Panc1 (cell line): ENCODE results near the gene LMCD1. TPM values are rescaled to one million over a fixed set of nuclear protein-coding genes. Genes with fewer than 3 reads are reported as not detected.

Source experiments
- ATAC-seq: fragments of 200-7000 bp; cut with Tn5 transposase; 2 replicates; pipeline ENCODE4 v1.9.1; 2020; ENCODE audit warnings: mild to moderate bottlenecking, moderate library complexity
- BruUV-seq: library from RNA; stranded (reverse); fragments of 400-500 nt; replicated peaks from 2 replicates; lab custom pipeline; 2021; lab: Mats Ljungman, UMichigan
- CTCF ChIA-PET: fragments of 300-600 bp; sonication (Branson Sonifier 250); formaldehyde crosslinking; loops from one replicate; lab custom pipeline; 2022; ENCODE audit warnings: antibody characterized with exemption; lab: Charles Lee
- POLR2A ChIA-PET: fragments of 300-600 bp; sonication (Branson Sonifier 250); formaldehyde crosslinking; loops from one replicate; lab custom pipeline; 2022; ENCODE audit warnings: antibody characterized with exemption; lab: Charles Lee
- DNase-seq: peaks from one replicate; pipeline ENCODE4 v3.0.0-alpha.2; 2010; ENCODE audit warnings: low read depth, low spot score
- H3K27ac ChIP-seq: 2 replicates; pipeline ENCODE4 v1.5.1; 2011; ENCODE audit warnings: mild to moderate bottlenecking, low read length, inconsistent platforms
- H3K27me3 ChIP-seq: fragments of 200-500 bp; sonication (Bioruptor generic); 2 replicates; pipeline ENCODE4 v1.6.0; 2014; ENCODE audit warnings: low read length, inconsistent platforms; ENCODE audit not compliant: control insufficient read depth, insufficient read depth
- H3K36me3 ChIP-seq: fragments of 200-500 bp; sonication (Bioruptor generic); 2 replicates; pipeline ENCODE4 v1.5.1; 2014; ENCODE audit warnings: inconsistent platforms, mild to moderate bottlenecking, low read length, moderate library complexity; ENCODE audit not compliant: control insufficient read depth, insufficient read depth
- H3K4me1 ChIP-seq: 2 replicates; pipeline ENCODE4 v1.5.1; 2011; ENCODE audit warnings: inconsistent platforms, mild to moderate bottlenecking, low read length, moderate library complexity; ENCODE audit not compliant: control insufficient read depth, insufficient read depth
- H3K4me3 ChIP-seq, 2 experiments: 2 replicates each; pipeline ENCODE4 v1.5.1; 2011 to 2012; ENCODE audit warnings: low read depth in 2 of 2, low read length in 2 of 2, mild to moderate bottlenecking in 2 of 2, inconsistent platforms in 1 of 2, moderate library complexity in 1 of 2
- H3K9me3 ChIP-seq: fragments of 200-500 bp; sonication (Bioruptor generic); 2 replicates; pipeline ENCODE4 v1.5.1; 2014; ENCODE audit warnings: low read depth, mild to moderate bottlenecking, inconsistent platforms, low read length, moderate library complexity; ENCODE audit not compliant: control insufficient read depth, insufficient read depth
- POLR2AphosphoS5 ChIP-seq: IDR thresholded peaks from 2 replicates; pipeline ENCODE4 v1.6.1; 2012; ENCODE audit warnings: mild to moderate bottlenecking, low read depth, low read length, moderate library complexity
- SIN3A ChIP-seq: IDR thresholded peaks from 2 replicates; pipeline ENCODE4 v1.6.1; 2012; ENCODE audit warnings: low read depth, mild to moderate bottlenecking, low read length, moderate library complexity, borderline replicate concordance; ENCODE audit not compliant: insufficient read depth
- TCF7L2 ChIP-seq: IDR thresholded peaks from 2 replicates; pipeline ENCODE4 v1.6.1; 2011; ENCODE audit warnings: mild to moderate bottlenecking, low read depth, low read length, inconsistent platforms
- in situ Hi-C: cut with HindIII; loops from 2 replicates; pipeline ENCODE4 v1.10.0; 2016; ENCODE audit warnings: low sequenced_read_pairs, low pct_unique_long_range_greater_than_20kb
- intact Hi-C: fragments of 100-400 bp; cut with micrococcal nuclease; formaldehyde crosslinking; loops from one replicate; pipeline ENCODE4 v1.10.0; 2022; ENCODE audit not compliant: unreplicated experiment
- total RNA-seq: library from RNA; stranded (reverse); gene quantifications from one replicate; pipeline ENCODE4 v1.2.1, GENCODE V29; 2021; ENCODE audit not compliant: unreplicated experiment
- TF ChIP-seq, protein P1 (sequence below): fragments of 450-650 bp; IDR thresholded peaks from 2 replicates; pipeline ENCODE4 v1.5.1; 2017; ENCODE audit warnings: mild to moderate bottlenecking
- TF ChIP-seq, protein P2 (sequence below), 2 experiments: IDR thresholded peaks; 2 replicates each; pipeline ENCODE4 v1.6.1; 2011 to 2012; ENCODE audit warnings: low read depth in 2 of 2, control low read depth in 1 of 2, low read length in 1 of 2, mild to moderate bottlenecking in 1 of 2, moderate library complexity in 1 of 2; ENCODE audit not compliant: insufficient read depth in 1 of 2

Gene LMCD1
- total RNA-seq, 1 experiment from 2014 or later = 24.8 TPM

DNA sequence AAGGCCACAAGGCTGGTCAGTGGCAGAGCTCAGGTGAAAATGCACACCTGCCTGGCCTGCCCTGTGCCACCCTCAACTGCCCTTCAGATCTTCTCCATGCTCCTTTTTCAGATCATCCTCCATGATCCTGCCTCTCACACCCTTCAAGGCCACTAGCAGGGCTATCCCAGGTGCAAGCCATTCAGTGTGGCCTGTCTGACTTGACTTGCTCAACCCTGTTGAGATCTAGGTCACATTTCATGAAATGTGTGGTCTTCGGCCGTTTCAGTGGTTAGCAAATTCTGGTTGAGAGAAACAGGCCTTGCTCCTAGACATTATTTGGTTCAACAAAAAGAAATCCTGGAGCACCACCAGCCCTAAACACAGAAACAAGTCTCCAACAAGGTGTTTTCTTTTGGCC is 26.6 kb upstream of the LMCD1 start:
- ATAC-seq (no peak), DNase-seq (no peak)
- POLR2A ChIA-PET = no interaction called here
- no TSS peak for BruUV-seq
- Histone ChIP-seq H3K27me3 (no peaks in the 10 kb centered on the region), H3K9me3 (no peaks in the 10 kb centered on the region), H3K4me1 (no peaks in the 10 kb centered on the region), H3K36me3 (no peaks in the 10 kb centered on the region), H3K4me3 (no peak overlapping the region), H3K27ac (no peak overlapping the region)
- TF ChIP-seq TCF7L2 (no peak), POLR2AphosphoS5 (no peak), SIN3A (no peak)
- TF ChIP-seq, protein P1, sequence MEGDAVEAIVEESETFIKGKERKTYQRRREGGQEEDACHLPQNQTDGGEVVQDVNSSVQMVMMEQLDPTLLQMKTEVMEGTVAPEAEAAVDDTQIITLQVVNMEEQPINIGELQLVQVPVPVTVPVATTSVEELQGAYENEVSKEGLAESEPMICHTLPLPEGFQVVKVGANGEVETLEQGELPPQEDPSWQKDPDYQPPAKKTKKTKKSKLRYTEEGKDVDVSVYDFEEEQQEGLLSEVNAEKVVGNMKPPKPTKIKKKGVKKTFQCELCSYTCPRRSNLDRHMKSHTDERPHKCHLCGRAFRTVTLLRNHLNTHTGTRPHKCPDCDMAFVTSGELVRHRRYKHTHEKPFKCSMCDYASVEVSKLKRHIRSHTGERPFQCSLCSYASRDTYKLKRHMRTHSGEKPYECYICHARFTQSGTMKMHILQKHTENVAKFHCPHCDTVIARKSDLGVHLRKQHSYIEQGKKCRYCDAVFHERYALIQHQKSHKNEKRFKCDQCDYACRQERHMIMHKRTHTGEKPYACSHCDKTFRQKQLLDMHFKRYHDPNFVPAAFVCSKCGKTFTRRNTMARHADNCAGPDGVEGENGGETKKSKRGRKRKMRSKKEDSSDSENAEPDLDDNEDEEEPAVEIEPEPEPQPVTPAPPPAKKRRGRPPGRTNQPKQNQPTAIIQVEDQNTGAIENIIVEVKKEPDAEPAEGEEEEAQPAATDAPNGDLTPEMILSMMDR = no peak
- TF ChIP-seq, protein P2, sequence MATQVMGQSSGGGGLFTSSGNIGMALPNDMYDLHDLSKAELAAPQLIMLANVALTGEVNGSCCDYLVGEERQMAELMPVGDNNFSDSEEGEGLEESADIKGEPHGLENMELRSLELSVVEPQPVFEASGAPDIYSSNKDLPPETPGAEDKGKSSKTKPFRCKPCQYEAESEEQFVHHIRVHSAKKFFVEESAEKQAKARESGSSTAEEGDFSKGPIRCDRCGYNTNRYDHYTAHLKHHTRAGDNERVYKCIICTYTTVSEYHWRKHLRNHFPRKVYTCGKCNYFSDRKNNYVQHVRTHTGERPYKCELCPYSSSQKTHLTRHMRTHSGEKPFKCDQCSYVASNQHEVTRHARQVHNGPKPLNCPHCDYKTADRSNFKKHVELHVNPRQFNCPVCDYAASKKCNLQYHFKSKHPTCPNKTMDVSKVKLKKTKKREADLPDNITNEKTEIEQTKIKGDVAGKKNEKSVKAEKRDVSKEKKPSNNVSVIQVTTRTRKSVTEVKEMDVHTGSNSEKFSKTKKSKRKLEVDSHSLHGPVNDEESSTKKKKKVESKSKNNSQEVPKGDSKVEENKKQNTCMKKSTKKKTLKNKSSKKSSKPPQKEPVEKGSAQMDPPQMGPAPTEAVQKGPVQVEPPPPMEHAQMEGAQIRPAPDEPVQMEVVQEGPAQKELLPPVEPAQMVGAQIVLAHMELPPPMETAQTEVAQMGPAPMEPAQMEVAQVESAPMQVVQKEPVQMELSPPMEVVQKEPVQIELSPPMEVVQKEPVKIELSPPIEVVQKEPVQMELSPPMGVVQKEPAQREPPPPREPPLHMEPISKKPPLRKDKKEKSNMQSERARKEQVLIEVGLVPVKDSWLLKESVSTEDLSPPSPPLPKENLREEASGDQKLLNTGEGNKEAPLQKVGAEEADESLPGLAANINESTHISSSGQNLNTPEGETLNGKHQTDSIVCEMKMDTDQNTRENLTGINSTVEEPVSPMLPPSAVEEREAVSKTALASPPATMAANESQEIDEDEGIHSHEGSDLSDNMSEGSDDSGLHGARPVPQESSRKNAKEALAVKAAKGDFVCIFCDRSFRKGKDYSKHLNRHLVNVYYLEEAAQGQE (IDR thresholded peaks at IDR 0.05; ENCODE audit: insufficient read depth in 1 of 2, low read depth in 2 of 2, low read length in 1 of 2) = no peak
- CTCF ChIA-PET = no interaction called here
- in situ Hi-C loops (no loop called here), intact Hi-C loops (no loop called here)

GRCh38 chr3:8480699-8481098 is 20.9 kb upstream of the LMCD1 start:
- H3K9me3 ChIP-seq = no peaks in the 10 kb centered on the region
- POLR2A ChIA-PET = no interaction called here
- DNase-seq (no peak), ATAC-seq (no peak)
- no peaks in the 10 kb centered on the region for H3K36me3 ChIP-seq
- TF ChIP-seq, protein P2 (IDR thresholded peaks at IDR 0.05; ENCODE audit: insufficient read depth in 1 of 2, low read depth in 2 of 2, low read length in 1 of 2) = no peak
- TF ChIP-seq, protein P1 = no peak
- no peak for TF ChIP-seq TCF7L2
- TF ChIP-seq SIN3A = no peak
- TF ChIP-seq POLR2AphosphoS5 = no peak
- no peak overlapping the region for H3K4me3 ChIP-seq
- no TSS peak for BruUV-seq
- intact Hi-C loops (no loop called here), in situ Hi-C loops (no loop called here)
- no peak overlapping the region for H3K27ac ChIP-seq
- CTCF ChIA-PET = no interaction called here
- no peaks in the 10 kb centered on the region for H3K27me3 ChIP-seq
- H3K4me1 ChIP-seq = no peaks in the 10 kb centered on the region
